Measurements from ENCODE around the gene PLXDC1.

Gene PLXDC1

DNA sequence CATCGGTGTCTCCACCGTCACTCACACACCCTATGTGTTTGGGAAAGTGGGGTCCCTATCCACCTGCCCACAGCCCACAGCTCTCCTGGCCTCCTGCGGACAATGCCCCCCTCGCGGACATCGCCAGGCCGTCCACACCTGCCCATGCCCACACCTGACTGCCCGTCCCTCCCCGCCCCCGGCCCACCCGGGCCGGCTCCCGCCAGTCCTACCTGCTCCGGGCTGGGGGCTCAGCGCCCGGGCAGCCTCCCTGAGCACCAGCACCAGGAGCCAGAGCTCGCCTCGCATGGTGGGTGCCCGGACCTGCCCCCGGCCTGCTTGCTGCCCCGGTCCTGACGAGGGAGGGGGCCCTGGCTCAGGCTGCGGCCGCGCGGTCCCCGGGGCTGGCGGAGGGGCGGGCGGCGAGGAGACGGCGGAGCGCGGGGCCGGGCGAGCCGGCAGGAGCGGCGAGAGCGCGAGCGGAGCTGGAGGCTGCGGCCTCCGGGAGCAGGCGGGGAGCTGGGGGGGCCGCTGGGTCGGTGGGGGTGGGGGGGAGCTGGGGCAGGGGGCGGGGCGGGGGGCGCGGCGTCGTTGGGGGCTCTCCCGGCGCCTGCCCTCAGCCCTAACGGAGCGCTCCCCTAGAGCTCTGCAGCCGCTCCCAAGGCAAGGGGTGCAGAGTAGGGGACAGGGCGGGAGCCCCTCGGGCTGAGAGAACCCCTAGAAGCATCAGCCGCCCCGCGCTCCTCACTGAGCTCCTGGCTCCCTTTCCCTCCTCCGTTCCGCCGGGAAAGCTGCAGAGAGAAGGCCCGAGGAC lies at the start of gene PLXDC1:
Gene PLXDC1 (minus strand): TSS at position 488 of the 793 bp plus-strand sequence. CDS start 200 bp downstream, at position 288.
- peak in 1 of 2 experiments; percentile 24 for DNase-seq

DNA sequence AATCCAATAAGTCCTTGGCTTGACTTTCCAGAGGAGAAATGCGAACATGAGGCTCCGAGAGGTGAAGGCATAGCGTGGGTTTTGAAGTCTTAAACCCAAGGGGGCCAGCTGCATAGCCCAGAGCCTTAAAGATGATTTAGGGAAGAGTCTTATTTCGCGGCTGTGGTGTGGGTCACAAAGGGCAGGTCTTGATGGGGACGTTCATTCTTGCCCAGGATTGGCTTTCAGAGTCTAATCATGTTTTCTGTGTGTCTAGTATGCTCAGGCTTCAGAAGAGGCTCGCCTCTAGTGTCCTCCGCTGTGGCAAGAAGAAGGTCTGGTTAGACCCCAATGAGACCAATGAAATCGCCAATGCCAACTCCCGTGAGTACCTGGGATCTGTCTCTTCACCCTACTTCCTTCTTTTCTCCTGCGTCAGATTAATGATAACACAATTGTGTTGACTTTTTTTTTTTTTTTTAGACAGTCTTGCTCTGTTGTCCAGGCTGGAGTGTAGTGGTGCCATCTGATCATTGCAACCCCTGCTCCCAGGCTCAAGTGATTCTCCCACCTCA lies 49.6 kb upstream of the PLXDC1 start:
- no peak for DNase-seq

DNA sequence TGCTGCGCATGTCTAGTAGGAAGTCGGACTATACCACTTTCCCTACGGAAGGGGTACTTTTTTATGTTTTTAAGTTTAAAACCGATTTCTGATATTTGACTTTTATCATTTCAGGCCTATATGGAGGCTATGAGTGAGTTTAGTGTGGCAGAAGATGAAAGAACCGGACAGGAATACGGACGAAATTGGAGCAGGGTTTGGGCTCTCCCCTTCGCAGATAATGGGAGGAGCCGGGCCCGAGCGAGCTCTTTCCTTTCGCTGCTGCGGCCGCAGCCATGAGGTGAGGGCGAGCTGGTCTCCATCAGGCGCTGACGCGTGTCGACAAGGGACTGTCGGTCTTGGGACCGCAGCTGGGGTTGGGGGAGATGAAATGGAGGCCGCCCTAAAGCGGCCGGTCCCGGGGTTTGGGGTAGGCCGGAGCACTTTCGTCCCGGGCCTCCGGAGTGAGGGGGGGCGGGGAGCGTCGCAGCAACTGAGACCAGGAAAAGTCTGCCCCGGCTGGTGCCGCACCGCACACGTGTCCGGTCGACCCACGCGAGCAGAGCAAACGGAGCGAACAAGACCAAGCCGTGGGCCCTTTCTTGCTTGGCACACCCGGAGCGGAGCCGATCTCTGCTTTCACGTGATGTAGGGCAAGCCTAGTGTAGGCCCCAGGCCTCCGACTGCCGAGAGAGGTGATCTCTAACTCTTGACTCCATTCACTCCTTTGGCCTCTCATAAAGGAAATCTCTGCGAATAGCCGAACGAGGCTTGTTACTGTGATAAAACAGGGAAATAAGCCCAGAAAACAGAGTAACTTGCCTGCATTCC lies 48.8 kb upstream of the PLXDC1 start, which contains the start of gene RPL19:
Gene RPL19 (plus strand): TSS at position 214 of the 810 bp plus-strand sequence. CDS start 62 bp downstream, at position 276.
- peak; percentile 76 for DNase-seq

DNA sequence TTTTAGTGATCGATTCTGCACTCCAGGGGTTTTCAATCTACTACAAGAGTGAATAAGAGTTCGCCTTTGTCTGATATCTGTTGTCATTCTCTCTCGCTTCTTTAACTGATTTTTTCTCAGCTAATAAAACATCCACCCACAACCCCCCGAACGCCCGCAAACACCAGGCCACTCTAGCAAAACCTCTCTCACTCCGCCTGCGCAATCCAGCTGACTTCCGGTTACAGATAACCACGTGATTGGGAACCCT lies 48.3 kb upstream of the PLXDC1 start:
- peak; percentile 77 to 90 for DNase-seq

DNA sequence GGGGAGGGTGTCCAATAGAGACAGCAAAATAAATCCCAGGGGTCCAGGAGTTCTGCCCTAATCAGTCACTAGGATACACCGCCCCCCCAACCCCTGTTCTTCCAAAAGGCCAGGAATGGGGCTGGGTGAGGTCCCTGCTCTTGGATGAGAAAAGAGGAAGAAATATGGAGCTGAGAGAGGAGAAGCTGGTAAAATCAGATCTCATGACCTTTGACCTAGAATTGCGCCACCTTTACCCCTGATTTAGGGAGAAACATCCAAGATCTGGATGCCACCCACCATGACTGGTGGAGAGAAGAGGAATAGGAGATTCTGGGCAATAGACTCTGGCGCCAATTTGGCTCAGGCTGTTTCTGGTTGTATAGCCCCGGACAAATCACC lies 46.7 kb upstream of the PLXDC1 start:
- no peak for DNase-seq

DNA sequence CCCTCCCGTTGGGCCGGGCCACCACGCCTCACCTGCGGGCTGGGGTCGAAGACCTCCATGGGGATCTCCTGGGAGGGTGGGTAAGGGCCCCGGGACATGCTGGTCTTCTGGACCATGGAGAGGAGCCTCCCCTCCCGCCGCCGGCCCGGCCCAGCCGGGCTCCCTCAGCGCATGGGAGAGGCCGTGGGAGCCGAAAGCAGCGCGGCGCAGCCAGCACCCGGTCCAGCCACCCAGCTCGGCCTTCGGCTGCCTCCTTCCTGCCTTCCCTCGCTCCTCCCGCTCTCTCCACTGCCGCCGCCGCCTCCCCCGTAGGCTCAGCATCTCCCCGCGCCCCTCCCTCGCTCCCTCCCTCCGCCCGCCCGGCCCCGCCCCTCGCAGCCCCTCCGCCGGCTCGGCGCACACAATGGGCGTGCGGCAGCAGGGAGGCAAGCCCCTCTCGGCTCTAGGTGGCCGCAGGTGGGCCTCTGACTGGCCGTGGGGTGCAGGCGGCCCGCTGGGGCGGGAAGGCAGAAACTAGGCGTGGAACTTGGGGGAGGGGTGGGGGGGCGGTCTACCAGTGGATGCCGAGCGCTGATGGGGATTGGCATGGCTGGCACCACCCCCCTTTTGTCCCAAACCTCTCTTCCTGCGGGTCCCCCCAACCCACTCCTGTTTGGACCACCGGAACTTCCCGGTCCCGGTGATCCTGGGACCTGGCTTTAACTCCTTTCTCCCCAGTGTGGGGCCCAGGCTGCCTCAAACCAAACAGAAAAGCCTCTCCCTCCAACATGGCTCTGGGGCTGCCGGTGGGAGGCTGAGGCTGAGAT lies 46.1 kb upstream of the PLXDC1 start, which contains the start of gene CACNB1:
Gene CACNB1 (minus strand): TSS at position 290 of the 806 bp plus-strand sequence. CDS start 174 bp downstream, at position 116.
- peak; percentile 63 to 75 for DNase-seq

DNA sequence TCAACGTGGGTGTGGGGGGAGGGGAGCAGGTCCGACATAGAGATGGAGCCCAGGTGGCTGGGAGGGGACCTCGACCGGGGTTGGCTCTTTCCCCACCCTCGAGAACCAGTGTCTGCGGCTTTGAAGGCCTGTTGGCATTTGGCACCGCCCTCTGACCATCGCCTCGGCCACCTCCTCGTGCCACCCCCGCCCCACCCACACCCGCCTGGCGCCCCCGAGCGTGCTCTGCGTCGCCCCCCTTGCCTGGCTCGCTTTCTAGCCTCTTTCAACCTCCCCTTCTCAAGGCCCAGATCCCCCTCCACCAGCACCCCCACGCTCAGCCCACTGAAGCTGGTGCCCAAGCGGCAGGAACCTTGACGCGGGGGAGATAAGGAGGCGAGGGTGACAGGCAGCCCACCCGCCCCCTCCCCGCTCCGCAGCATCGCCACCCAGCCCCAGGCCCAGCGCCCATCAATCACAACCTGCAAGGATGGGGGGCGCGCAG lies 45.4 kb upstream of the PLXDC1 start:
- no peak for DNase-seq

DNA sequence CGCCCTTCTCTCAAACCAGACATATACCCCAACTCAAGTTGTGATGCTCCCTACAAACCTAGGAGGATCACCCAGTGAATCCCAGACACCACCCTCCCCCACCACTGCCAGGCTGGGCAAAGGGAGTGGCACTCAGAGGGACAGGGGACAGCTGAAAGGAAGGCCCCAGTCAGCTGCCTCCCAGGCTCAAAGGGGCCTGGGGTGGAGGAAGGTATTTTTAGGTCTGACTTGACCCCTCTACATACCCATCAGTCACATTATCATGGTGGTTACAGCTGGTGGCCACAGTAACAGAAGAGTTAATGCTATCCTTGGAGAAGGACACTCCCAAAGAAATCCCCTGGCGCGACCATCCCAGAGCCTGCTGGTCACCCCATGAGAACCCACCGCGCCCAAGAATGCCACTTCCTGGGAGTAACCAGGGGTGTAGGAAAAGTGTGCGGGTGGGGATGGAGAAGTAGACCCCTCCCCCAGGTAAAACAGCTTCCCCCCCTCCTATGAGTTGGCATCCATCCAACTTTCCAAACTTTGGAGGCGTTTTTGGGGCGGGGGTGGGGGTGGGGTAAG lies 44.9 kb upstream of the PLXDC1 start:
- no peak for DNase-seq

DNA sequence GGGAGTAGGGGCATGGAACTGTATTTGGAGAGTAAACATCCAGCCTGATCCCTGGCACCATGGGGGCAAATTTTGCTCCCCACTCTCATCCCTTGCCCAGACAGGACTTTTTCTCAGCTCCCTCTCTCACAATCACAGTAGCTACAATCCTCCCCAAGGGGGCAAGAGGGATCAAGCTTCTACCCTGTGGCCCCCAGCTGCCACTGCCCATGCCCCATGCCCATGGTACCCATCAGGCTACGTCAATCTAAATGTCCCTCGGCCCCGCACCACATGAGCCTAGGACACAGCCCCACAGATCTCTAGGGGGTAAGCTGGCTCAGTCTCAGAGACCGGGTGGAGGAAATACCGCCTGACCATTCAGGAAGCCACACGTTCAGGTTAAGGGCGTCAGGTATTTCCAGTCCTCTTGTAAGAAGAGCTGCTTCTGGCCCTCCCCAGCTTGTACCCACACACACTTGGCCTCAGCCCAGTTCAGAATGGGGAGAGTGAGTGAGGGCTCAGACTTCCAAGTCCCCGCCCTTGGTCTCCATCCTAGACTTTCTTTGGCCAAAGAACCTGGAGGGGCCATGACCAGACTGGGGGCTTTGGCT lies 44.2 kb upstream of the PLXDC1 start:
- DNase-seq = no peak

DNA sequence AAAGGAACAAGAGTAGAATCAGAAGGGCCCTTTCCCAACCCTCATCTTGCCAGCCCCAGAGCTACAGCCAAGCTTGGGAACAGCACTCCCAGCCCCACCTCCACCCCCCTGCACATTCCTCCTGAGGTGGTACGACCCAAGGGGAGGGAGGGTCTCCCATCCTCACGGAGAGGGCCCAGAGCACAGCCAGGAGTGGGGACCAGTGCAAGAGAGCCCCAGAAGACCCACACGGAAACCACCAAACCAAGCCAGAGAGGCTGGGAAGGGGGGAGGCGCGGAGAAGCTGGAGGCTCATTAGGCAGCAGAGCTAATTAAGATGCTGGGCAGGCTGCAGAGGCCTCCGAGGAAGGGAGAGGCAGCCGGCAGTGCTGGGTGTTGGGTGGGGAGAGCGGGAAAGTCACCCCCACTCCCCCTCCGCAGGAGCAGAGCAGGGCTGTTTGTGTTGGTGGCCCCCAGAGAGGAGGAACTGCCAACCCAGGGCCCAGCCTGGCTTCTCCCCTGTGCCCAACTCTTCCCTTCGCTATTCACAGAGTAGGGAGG lies 43.6 kb upstream of the PLXDC1 start:
- no peak for DNase-seq

DNA sequence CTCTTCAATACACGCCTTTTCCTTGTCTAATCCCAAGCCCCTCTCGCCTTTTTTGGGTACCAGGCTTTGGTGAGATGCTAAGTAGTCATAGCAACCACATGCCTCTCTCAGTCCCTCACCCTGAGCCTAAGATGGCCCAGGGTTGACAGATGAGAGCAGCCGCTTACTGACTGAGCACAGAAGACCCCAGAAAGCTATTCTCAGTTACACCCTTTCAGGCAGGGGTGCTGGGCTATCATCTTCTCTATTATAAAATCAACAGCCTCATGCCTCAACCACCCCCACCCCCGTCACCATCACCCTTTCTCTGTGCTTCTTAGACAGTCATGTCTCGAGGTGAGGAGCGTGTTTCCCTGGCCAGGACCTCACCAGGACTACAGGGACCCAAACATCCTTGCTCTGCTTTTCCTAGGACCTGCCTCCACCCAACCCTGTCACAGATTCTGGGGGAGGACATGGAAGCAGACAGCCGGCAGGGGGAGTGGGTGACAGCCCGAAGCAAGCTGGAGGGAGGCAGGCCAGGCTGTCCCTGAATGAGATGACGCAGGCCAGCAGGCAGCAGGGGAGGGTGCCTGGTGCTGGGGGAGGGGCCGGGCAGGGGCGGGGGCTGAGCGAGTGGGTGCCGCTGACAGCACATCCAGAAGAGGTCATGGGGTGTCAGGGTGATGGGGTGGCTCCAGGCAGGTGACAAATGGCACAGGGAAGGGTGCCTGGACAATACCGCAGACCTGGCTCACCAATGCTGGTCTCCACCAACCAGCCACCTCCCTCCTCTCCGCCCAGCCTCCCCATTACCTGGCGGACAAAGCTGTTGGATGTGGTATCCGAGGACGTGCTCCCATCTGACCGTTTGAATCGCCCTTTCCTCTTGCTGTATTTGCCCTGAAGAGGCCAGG lies 42.9 kb upstream of the PLXDC1 start:
- no peak for DNase-seq

DNA sequence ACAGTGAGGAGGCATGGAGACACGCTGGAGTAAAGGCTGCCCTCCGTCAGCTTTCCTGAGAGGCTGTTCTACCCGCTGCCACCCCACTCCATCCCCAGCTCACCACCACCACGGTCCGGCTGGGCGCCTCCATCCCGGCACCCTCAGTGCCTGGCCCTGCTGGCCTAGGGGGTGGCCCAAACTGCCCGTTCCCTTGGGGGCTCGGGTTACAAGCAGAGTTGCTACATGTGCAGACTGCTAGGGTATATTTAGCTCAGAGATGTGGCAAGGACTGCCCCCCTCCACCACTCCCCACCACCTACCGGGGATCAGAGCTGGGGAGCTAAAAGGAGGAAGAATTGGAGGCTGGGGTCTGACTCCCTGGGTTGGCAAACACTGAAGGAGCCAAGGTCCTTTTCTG lies 41.9 kb upstream of the PLXDC1 start:
- DNase-seq = no peak

DNA sequence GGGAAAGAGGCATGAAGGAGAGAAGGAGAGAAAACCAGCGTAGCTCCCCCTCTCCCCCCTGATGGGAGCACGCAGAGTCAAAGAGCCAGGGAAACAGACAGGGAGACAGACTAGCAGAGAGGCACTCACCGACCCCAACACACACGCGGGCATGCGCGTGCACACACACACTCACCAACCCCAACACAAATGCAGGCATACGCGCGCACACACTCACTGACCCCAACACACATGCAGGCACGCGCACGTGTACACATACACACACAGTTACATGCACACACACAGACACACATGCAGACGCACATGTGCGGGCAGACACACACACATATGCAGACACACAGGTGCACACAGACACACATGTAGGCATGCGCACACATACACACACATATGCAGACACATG lies 41.5 kb upstream of the PLXDC1 start:
- DNase-seq = no peak

DNA sequence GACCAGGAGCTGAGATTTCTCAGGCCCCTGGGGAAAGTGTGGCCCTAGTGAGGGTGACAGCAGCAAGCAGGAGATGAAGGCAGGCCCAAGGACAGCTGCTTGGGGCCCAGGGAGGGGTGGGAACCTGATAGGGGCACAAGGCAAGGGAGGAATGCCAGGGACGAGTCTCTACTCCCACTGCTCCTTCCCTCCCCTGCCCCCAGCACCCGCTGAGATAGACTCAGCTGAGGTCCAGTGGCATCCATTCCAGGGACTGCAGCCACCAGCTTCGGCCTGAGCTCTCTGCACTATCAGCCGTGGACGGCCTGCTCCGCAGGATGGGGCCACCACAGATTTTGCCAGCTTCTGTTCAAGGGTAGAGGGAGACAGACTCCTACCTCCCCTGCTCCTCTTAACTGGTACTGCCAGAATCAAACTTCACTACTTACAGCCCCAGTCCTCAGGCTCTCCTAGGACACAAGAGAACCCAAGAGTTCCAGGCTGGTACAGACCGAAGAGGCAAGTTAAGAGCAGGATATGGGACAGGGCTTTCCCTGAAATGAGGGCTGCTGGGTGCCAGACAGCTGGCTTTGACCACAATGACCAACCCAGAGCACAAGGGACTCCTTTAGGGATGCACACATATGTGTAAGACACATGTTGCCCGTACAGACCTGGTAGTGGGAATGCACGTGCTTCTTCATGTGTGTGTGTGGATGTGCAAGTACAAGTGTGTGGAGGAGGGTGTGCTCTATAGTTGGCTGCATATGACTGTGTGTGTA lies 40.5 kb upstream of the PLXDC1 start:
- no peak for DNase-seq

DNA sequence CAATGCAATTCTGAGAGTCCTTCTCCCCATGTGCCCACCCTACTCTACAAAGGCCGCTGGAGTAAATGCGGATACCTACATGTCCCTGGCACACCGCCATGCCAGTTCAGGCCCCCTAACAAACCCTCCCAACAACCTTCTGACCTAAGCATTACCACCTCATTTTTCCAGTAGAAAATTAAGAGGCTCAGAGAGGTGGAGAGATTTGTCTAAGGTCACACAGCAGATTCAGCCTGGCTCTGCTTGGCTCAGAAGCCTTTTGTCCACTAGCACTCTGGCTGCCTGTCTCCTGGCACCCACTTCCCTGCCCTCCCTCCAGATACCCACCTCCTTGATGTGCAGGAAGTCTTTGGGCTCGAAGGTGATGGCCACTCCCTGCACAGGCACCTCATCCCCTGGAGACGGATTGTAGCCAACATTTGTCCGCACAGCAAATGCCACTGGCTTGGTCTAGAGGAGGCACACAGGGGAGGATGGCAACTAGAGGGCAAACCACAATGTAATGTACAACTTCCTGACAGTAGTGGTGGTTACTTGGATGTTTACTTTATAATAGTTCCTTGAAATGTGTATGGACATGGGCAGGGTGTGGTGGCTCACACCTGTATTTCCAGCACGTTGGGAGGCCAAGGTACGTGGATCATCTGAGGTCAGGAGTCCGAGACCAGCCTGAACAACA lies 35.9 kb upstream of the PLXDC1 start:
- no peak for DNase-seq

DNA sequence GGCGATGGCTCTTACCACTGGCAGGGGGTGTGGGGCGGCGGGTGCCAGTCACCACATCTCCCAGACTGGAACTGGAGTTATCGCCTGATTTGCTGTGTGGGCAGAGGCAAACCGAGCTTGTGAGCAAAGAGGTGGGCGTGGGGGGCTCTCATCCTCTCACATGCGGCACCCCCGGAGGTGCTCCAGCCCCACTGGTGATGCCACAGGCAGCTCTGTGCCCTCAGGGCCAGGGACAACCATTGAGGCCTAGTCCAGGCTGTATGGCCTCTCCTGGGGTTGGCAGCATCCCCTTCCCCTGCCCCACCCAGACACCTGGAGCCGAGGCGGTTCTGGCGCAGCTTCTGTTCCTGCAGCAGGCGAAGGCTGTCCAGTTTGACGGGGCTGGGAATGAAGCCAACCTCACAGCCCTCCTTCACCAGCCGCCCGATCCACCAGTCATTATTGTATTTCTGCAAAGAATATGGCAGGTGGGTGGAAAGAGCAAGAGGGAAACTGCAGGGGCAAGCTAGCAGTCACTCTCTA lies 35.1 kb upstream of the PLXDC1 start:
- DNase-seq = no peak

DNA sequence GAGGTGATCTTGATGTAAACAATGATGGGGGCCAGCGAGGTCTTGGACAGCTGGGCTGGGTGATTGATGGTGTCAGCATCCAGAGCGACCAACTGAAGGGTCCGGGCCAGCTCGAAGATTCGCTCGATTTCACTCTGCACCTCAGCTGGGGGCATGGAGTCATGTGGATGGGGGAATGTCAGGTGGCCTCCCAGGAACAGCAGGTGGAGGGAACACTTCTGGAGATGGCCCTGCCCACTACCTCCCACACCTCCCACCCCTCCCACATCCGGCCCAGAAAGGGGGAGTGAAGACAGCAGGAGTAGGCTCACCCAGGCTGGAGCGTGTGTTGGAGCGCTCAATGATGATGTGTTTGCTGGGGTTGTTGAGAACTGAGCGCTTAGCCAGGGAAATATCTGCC lies 32.3 kb upstream of the PLXDC1 start:
- DNase-seq = no peak

DNA sequence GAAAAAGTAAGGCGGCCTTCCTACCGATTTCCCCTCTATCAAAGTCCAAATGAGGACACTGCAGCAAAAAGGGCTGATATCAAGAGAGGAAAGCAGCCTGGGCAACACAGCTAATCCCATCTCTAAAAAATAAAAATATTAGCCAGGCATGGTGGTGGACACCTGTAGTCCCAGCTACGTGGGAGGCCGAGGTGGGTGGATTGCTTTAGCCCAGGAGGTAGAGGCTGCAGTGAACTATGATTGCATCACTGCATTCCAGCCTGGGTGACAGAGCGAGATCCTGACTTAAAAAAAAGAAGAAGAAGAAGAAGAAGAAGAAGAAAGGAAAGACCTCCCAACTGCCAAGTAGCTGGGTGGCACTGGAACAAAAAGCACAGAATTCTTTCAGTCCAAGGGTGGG lies 31.6 kb upstream of the PLXDC1 start:
- no peak for DNase-seq

DNA sequence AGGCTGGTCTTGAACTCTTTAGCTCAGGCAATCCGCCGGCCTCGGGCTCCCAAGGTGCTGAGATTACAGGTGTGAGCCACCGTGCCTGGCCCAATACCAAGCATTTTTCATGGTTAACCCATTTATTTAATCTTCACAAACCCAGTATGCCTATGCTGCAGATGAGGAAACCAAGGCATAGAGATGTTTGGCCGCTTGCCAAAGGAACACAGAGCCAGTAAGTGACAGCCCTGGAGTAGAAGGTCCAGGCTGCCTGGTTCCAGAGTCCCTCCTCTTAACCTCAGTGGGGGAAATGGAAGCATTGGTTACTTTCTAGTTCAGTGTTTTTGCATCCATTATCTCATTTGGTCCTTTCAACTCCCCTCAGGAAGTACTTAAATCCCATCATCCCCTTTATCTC lies 29.9 kb upstream of the PLXDC1 start:
- no peak for DNase-seq

All from stimulated activated CD4-positive, alpha-beta T cell treated with anti-CD3 and anti-CD28 coated beads, Interleukin-4, amount 100 ng/mL, for 4 hours (primary cell).